GM12865 (cell line): ENCODE data around the gene MUC6.

ENCODE experiments used
- DNase-seq: peaks from one replicate; pipeline ENCODE4 v3.0.0; 2010; ENCODE audit warnings: low read depth
- H3K4me3 ChIP-seq: 2 replicates; pipeline ENCODE4 v1.5.1; 2011; ENCODE audit warnings: mild to moderate bottlenecking, low read depth, low read length, control low read depth
- CTCF ChIP-seq: IDR thresholded peaks from 2 replicates; pipeline ENCODE4 v1.5.1; 2011; ENCODE audit warnings: low read length, control low read depth, low read depth, inconsistent platforms; ENCODE audit not compliant: insufficient read depth; ENCODE audit errors: missing control alignments

The MUC6 gene

GRCh38 chr11:1026641-1027482 is 9.7 kb downstream of the MUC6 start:
- DNase-seq = no peak
- H3K4me3 ChIP-seq = no peak overlapping the region
- no peak for TF ChIP-seq CTCF

- no peak overlapping the region for H3K4me3 ChIP-seq
- no peak for TF ChIP-seq CTCF
- DNase-seq = no peak
Observed at GRCh38 chr11:1026163-1026450, 10.4 kb downstream of the MUC6 start.

GRCh38 chr11:1025410-1026162 is 10.9 kb downstream of the MUC6 start:
- DNase-seq = no peak
- TF ChIP-seq CTCF = no peak
- no peak overlapping the region for H3K4me3 ChIP-seq

GRCh38 chr11:1024597-1025409 is 11.7 kb downstream of the MUC6 start:
- no peak overlapping the region for H3K4me3 ChIP-seq
- no peak for TF ChIP-seq CTCF
- DNase-seq = no peak

- no peak for DNase-seq
- no peak for TF ChIP-seq CTCF
- H3K4me3 ChIP-seq = no peak overlapping the region
Observed at GRCh38 chr11:1023811-1024596, 12.5 kb downstream of the MUC6 start.

GRCh38 chr11:1022908-1023810 is 13.4 kb downstream of the MUC6 start:
- H3K4me3 ChIP-seq = no peak overlapping the region
- no peak for TF ChIP-seq CTCF
- no peak for DNase-seq
